ENCODE measurements around the gene SYNGR3.

SYNGR3 gene

DNA sequence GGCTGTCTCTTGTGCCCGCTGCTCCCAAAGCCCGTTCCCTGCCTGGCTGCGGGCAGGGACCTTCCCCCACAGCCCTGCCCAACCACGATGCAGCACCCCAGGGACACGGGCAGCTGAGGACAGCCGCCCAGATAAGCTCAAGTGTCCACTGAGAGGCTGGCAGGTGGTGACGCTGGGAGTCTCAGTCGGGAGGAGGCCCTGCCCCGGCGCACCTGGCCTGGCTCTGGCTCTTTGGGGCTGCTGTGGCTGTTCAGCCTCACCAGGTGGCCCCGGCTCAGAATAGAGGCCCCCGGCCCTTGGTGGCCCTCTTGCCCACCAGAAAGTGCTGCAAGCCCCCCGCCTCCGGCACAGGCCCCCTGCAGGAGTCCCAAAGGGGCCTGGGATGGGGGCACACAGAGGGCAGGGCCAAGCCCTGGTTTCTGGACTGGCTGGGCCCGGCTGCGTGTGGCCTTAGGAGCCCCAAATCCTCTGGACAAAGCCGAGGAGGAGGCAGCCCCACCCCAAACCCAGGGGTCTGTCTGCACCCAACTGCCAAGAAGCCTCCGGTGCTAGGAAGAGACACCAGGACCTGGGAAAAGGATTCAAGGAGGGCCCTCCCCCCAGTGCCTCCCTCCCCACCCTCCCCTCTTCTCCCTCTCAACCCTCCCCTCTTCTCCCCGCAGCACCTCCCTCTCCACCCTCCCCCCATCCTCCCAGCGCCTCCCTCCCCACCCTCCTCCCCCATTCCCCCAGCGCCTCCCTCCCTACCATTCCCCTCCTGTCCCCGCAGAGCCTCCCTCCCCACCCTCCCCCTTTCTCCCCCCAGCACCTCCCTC, 52.6 kb downstream of the SYNGR3 start:
- no peak for DNase-seq (ENCODE audit: low read depth)

DNA sequence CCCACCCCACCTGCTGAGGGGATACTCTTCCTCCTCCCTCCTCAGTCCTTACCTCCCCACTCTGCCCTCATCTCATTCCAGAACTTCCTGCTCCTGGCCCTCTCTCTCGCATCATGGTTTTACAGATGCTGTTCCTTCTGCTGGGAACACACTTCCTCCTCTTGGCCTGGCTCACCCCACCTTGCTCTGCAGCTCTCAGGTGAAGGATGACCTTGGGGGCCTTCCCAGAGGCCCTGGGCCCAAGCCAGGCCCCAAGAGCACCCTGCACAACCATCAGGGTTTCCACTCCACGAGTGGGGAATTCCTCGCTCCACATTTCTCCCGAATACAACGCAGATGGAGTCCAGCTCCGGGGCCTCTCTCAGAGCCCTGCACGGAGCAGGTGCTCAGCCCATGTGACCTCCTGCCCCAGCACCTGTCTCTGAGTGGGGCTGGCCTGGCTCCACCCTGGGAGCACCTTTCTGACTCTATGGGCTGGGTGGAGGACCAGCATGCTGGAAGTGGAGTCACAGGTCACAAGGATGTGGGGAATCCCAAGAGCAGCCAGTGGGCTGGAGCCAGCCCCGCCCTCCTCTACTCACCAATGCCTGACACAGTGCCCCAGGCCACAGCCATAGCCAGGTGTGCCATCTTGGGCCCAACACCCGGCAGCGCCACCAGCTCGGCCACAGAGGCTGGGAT, 53.4 kb downstream of the SYNGR3 start:
- no peak for DNase-seq (ENCODE audit: low read depth)
